Common myeloid progenitor, CD34-positive (primary cell): Measurements from ENCODE around the gene ARHGEF5.

Source experiments
- CTCF ChIA-PET: fragments of 350-600 bp; sonication (Branson Sonifier 250); formaldehyde crosslinking; loops from one replicate; lab custom pipeline; 2021; ENCODE audit warnings: antibody characterized with exemption; lab: Charles Lee
- POLR2A ChIA-PET: fragments of 350-600 bp; sonication (Branson Sonifier 250); formaldehyde crosslinking; loops from one replicate; lab custom pipeline; 2021; ENCODE audit warnings: antibody characterized with exemption; lab: Charles Lee
- DNase-seq, 3 donors: peaks; one replicate each; pipeline versions ENCODE4 v3.0.0 to v3.0.0-alpha.2; 2013
- H3K27ac ChIP-seq, 2 experiments: 1 replicate in 1 of 2; 2 replicates in 1 of 2; pipeline ENCODE4 v1.7.0; 2013; ENCODE audit warnings: inconsistent platforms in 2 of 2, low read length in 2 of 2, mild to moderate bottlenecking in 2 of 2, low read depth in 1 of 2, moderate library complexity in 1 of 2; ENCODE audit not compliant: severe bottlenecking in 2 of 2, insufficient read depth in 1 of 2, poor library complexity in 1 of 2
- H3K27me3 ChIP-seq, 5 experiments: replicated peaks in 2 of 5; 1 replicate in 3 of 5; 2 replicates in 2 of 5; pipeline versions ENCODE4 v1.6.1 to v1.7.0; 2013; ENCODE audit warnings: low read length in 4 of 5, mild to moderate bottlenecking in 2 of 5, moderate library complexity in 2 of 5, inconsistent platforms in 1 of 5; ENCODE audit not compliant: insufficient read depth in 5 of 5, control insufficient read depth in 4 of 5
- H3K36me3 ChIP-seq, 4 experiments: 1 replicate in 2 of 4; 2 replicates in 2 of 4; pipeline versions ENCODE4 v1.6.1 to v1.7.0; 2013; ENCODE audit warnings: low read length in 3 of 4, control low read depth in 1 of 4, mild to moderate bottlenecking in 1 of 4; ENCODE audit not compliant: control insufficient read depth in 4 of 4, insufficient read depth in 4 of 4
- H3K4me1 ChIP-seq, 4 experiments: 1 replicate in 3 of 4; 2 replicates in 1 of 4; pipeline versions ENCODE4 v1.6.1 to v1.7.1; 2013; ENCODE audit warnings: low read length in 3 of 4, mild to moderate bottlenecking in 3 of 4, control low read depth in 1 of 4, inconsistent platforms in 1 of 4, moderate library complexity in 1 of 4; ENCODE audit not compliant: control insufficient read depth in 4 of 4, insufficient read depth in 4 of 4; ENCODE audit errors: control extremely low read depth in 1 of 4
- H3K4me3 ChIP-seq, 7 experiments: 1 replicate in 4 of 7; 2 replicates in 3 of 7; pipeline versions ENCODE4 v1.5.1 to v1.7.0; 2013; ENCODE audit warnings: mild to moderate bottlenecking in 7 of 7, low read length in 6 of 7, moderate library complexity in 6 of 7, inconsistent platforms in 2 of 7, low read depth in 2 of 7, control low read depth in 1 of 7; ENCODE audit not compliant: insufficient read depth in 4 of 7, control insufficient read depth in 1 of 7; ENCODE audit errors: extremely low read depth in 1 of 7
- H3K9me3 ChIP-seq, 5 experiments: 1 replicate in 4 of 5; 2 replicates in 1 of 5; pipeline versions ENCODE4 v1.6.1 to v1.7.1; 2013; ENCODE audit warnings: low read length in 4 of 5, mild to moderate bottlenecking in 2 of 5, inconsistent platforms in 1 of 5, low read depth in 1 of 5, moderate library complexity in 1 of 5; ENCODE audit not compliant: control insufficient read depth in 4 of 5, insufficient read depth in 2 of 5; ENCODE audit errors: control extremely low read depth in 1 of 5
- WGBS: methylation state at CpG from one replicate; pipeline ENCODE4 v1.1.5; 2013; ENCODE audit not compliant: insufficient coverage; 5-methylcytosine and 5-hydroxymethylcytosine counted together

ARHGEF5 gene

DNA sequence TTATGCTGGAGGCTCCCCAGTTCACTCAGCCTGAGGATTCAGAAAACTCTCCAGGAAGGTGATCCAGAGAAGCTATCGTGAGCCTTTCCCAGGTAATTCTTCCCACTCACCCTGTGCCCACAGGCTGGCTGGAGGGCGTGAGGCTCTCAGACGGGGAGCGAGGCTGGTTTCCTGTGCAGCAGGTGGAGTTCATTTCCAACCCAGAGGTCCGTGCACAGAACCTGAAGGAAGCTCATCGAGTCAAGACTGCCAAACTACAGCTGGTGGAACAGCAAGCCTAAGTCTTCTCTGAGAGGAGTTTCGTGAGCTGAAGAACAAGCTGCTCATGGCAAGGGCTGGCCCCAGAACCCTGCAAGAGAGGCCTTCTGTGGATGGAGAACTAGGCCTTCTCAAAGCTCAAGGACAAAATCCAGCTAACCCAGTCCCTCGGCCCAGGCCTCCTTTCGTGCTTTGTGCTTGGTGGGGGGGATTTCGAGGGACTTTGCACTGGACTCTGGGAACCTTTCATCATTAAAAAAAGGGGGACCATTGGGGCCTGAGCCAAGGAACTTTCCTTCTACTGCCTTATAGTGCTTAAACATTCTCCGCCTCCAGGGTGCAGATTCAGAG, 24.7 kb downstream of the ARHGEF5 start:
- Histone ChIP-seq H3K4me1 (peaks cover 0 to 3% (median 1%) of the 10 kb centered on the region in 4 experiments), H3K4me3 (no peak overlapping the region), H3K36me3 (peaks cover 0 to 7% (median 2%) of the 10 kb centered on the region in 4 experiments), H3K27ac (no peak overlapping the region), H3K9me3 (no peaks in the 10 kb centered on the region), H3K27me3 (no peaks in the 10 kb centered on the region)
- no peak for DNase-seq
- CTCF ChIA-PET, result interaction anchor here (1.4 kb wide), 1 partner anchor 12 kb away, joined by 4 read pairs; no protein-coding TSS in a partner anchor
- POLR2A ChIA-PET, result no interaction called here
- WGBS, result 97% methylated on average over 10 of the region's 11 CpGs

- Histone ChIP-seq H3K4me1 (peaks cover 0 to 3% (median 0%) of the 10 kb centered on the region in 4 experiments), H3K27ac (no peak overlapping the region), H3K36me3 (peaks cover 0 to 2% (median 0%) of the 10 kb centered on the region in 4 experiments), H3K27me3 (no peaks in the 10 kb centered on the region), H3K4me3 (no peak overlapping the region), H3K9me3 (no peaks in the 10 kb centered on the region)
- WGBS, result 87% methylated on average over 3 of the region's 4 CpGs
- no peak for DNase-seq
- ChIA-PET CTCF (interaction anchor here (1.1 kb wide), 1 partner anchor 53 kb away, joined by 4 read pairs; no protein-coding TSS in a partner anchor), POLR2A (no interaction called here)
Measured at GRCh38 chr7:144384071-144384470, 28.9 kb downstream of the ARHGEF5 start.

DNA sequence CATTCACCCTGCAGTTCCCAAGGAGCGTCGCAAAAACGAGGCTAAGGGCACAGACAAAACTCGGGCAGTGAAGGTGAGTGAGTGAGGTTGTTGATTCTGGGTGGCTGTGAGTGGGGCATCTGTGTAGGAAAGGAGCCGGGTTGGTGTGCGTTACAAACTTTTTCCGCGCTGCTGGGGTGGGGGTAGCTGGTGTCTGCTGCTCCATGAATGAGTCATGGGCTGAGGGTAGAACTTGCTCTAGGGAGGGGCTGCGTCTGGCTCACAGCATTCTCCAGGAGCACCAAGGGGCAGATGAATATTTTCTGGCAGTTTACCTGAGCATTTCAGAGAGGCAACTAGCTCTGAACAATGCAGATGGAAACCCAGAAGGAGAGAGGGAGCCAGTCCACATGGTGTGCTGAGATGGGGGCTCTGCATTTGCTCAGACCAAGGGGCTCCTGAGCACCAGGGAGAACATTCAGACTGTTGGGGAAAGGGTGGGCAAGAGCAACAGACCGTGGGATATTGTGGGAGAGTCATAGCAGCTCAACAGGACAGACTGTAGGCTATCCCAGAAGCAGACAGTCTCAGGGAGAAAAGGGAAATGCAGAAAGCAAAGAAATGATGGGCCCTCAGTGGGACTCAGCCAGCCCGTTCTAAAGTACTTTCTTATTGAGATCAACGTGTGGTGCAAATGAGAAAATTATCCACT, 29.5 kb downstream of the ARHGEF5 start:
- H3K4me3 ChIP-seq, result no peak overlapping the region
- DNase-seq, result peak in 2 of 3 donors; percentile 16 to 17
- no peaks in the 10 kb centered on the region for H3K9me3 ChIP-seq
- H3K27me3 ChIP-seq, result no peaks in the 10 kb centered on the region
- CTCF ChIA-PET, result interaction anchor here (1.1 kb wide), 2 partner anchors 9 to 52 kb away, joined by 4 to 5 read pairs; no protein-coding TSS in a partner anchor
- H3K4me1 ChIP-seq, result peaks cover 0 to 3% (median 0%) of the 10 kb centered on the region in 4 experiments
- peaks cover 0 to 2% (median 0%) of the 10 kb centered on the region in 4 experiments for H3K36me3 ChIP-seq
- H3K27ac ChIP-seq, result no peak overlapping the region
- 98% methylated on average over 8 of the region's 12 CpGs for WGBS
- POLR2A ChIA-PET, result no interaction called here

DNA sequence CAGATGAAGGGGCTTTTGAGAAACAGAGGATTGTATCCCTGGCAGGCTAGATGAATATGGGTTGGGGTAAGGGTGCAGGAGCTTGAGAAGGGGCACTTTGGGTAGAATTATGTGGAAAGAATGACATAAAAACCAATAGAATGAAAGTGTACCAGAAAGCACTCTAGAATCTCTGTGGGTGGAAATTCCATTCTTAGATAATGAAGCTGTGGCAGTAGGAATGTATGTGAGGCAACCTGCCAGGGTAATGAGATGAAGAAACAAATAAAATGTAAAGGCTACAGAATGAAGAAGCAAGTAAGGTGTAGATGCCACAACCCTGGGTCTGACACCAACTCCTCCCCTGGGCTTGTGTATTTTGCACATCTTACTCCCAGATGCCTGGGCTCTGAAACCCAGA, 31.5 kb downstream of the ARHGEF5 start:
- Histone ChIP-seq H3K27me3 (no peaks in the 10 kb centered on the region), H3K4me1 (peaks cover 0 to 5% (median 0%) of the 10 kb centered on the region in 4 experiments), H3K27ac (no peak overlapping the region), H3K4me3 (no peak overlapping the region), H3K9me3 (no peaks in the 10 kb centered on the region), H3K36me3 (no peaks in the 10 kb centered on the region)
- DNase-seq, result no peak
- POLR2A ChIA-PET, result no interaction called here
- CTCF ChIA-PET, result no interaction called here

DNA sequence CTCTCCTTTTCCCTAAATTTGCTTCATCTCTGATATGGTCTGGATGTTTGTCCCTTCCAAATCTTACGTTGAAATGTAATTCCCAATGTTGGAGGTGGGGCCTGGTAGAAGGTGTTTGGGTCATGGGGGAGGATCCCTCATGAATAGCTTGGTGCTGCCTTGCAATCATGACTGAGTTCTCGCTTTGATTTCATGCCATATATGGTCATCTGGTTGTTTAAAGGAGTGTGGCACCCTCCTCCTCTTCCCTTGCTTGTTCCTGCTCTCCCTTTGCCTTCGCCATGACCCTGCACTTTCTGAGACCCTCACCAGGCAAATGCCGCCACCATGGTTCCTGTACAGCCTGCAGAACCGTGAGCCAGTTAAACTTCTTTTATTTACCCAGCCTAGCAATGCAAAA, 33.7 kb downstream of the ARHGEF5 start:
- H3K27ac ChIP-seq, result no peak overlapping the region
- H3K4me3 ChIP-seq, result no peak overlapping the region
- CTCF ChIA-PET, result no interaction called here
- POLR2A ChIA-PET, result no interaction called here
- no peaks in the 10 kb centered on the region for H3K36me3 ChIP-seq
- H3K27me3 ChIP-seq, result no peaks in the 10 kb centered on the region
- WGBS, result 90% methylated on average over 5 of the region's 5 CpGs
- H3K9me3 ChIP-seq, result no peaks in the 10 kb centered on the region
- H3K4me1 ChIP-seq, result peaks cover 0 to 10% (median under 1%) of the 10 kb centered on the region in 4 experiments
- no peak for DNase-seq

DNA sequence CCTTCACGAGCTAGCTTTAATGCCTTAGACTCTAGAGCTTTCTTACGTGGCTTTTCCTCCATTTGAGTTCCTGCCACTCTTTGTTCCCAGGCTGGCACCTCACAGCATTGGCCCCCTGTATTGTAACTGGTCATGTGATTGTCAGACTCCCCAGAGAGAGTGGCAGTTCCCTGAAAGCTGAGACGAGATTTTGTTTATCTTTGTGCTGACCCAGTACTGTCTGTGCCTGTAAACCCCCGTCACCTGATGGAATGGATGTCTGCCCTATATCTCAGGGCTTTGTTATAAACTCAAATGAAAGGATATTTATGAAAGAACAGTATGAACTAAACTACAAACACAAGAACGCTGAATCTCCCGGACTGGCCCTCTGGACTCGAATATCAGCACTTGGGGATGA, 35.3 kb downstream of the ARHGEF5 start:
- Histone ChIP-seq H3K9me3 (no peaks in the 10 kb centered on the region), H3K36me3 (no peaks in the 10 kb centered on the region), H3K4me3 (no peak overlapping the region), H3K27ac (no peak overlapping the region), H3K27me3 (no peaks in the 10 kb centered on the region), H3K4me1 (peaks cover 0 to 7% (median under 1%) of the 10 kb centered on the region in 4 experiments)
- CTCF ChIA-PET, result interaction anchor here (1.6 kb wide), 1 partner anchor 25 kb away, joined by 3 read pairs; no protein-coding TSS in a partner anchor
- 74% methylated on average over 6 of the region's 7 CpGs for WGBS
- no peak for DNase-seq
- POLR2A ChIA-PET, result no interaction called here

DNA sequence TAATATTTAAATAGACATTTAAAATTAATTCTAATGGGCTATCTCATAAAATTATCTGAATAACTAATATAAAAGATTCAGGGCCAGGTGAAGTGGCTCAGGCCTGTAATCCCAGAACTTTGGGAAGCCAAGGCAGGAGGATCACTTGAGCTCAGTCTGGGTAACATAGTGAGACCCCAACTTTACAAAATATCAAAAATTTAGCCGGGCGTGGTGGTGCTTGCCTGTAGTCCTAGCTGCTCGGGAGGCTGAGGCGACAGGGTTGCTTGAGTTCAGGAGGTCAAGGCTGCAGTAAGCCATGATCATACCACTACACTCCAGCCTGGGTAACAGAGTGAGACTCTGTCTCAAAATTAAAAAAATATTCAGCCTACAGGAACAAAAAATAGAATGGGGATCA, 35.8 kb downstream of the ARHGEF5 start:
- ChIA-PET POLR2A (no interaction called here), CTCF (interaction anchor here (1.2 to 1.6 kb wide), 3 partner anchors 11 to 48 kb away, joined by 3 to 4 read pairs (median 3); no protein-coding TSS in a partner anchor)
- 100% methylated on average over 4 of the region's 4 CpGs for WGBS

More for the DNA sequence above, 35.8 kb downstream of the ARHGEF5 start:
- DNase-seq, result no peak
- Histone ChIP-seq H3K9me3 (no peaks in the 10 kb centered on the region), H3K27ac (no peak overlapping the region), H3K36me3 (no peaks in the 10 kb centered on the region), H3K4me3 (no peak overlapping the region), H3K27me3 (no peaks in the 10 kb centered on the region), H3K4me1 (peaks cover 0 to 7% (median under 1%) of the 10 kb centered on the region in 4 experiments)
